GM19099 (cell line): ENCODE data around the gene FAM124B.

Experiments
- POLR2A ChIP-seq: IDR thresholded peaks from 3 replicates; pipeline ENCODE4 v1.6.1; 2011; ENCODE audit warnings: low read depth; ENCODE audit not compliant: insufficient read length; ENCODE audit errors: extremely low read depth

FAM124B gene

DNA sequence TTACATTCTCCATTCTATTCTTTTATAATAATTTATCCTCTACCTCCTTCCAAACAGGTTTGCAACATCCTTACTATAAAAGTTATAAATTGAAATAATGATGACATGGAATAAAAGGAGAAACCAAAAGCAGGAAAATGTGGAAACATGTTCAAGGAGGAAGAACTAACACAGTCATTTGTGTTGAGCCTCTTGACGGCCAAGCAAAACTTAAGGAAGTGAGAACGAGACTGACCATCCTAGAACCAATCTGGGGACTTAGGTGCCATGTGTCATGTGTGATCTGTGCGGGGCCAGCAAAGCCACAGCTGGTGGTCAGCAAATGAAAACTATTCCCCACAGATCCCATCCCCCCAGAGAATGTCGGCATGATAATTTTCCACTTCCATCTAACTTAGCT, 25.6 kb upstream of the FAM124B start:
- no peak for TF ChIP-seq POLR2A

- TF ChIP-seq POLR2A: no peak
Observed at GRCh38 chr2:224426656-224427055, 24.7 kb upstream of the FAM124B start.

DNA sequence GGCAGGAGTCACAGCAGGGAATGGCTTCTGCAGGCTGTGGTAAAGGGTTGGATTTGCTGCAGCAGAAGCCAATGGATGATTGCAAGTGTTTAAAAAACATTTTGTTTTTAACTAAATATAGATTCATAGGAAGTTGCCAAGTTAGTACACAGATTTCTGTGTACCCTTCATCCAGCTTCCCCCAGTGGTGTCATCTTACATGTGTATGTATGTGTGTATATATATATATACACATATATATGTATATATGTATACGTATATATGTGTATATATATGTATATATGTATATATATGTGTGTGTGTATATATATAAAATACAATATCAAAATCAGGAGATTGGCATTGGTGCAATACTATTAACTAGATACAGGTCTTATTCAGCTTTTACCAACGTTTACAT, 19.2 kb upstream of the FAM124B start:
- TF ChIP-seq POLR2A: no peak

GRCh38 chr2:224417947-224418346, 16.0 kb upstream of the FAM124B start:
- no peak for TF ChIP-seq POLR2A

GRCh38 chr2:224417361-224417729, 15.4 kb upstream of the FAM124B start:
- no peak for TF ChIP-seq POLR2A

DNA sequence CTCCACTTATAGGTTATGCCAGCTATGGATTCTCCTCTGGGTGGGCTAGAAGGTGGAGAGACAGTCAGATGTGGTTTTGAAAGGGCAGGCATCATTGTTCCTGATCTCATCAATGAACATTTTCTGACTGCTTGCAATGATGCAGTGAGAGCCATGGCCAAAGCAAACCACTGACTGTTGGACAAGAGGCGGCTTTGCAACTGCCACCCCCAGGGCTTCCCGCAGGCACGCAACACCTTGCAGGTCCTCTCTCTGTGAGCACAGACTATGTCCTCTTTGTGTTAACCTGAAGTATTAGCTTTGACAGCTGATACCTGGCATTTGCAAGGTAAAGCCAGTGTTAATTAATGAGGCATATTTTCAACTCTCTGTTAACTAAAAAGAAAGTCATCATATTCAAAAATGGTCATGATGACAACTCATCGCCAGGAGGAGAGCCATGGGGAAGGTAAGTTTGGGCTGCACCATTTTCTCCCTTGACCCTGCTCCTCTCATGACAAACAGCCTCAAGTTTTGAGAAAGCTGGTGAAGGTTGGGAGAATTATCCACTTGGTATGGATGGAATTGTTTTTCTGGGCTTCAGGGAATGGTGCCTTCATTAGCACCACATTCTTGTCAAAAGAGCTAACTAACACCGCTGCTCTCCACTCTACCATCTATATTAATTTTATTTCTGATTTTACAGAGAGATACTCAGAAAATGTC, 14.9 kb upstream of the FAM124B start:
- TF ChIP-seq POLR2A: no peak

DNA sequence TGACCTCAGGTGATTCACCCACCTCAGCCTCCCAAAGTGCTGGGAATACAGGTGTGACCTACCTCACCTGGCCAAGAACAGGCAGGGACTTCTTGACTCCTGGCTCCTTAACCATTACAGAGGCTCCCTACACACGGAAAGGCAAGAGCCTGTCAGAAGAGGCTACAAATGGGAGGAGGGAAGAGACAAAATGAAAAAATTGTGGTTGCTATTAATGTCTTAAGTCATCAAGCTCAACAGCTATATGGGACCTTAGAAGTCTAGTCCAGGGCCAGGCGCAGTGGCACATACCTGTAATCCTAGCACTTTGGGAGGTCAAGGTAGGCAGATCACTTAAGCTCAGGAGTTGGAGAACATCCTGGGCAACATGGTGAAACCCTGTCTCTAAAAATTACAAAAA, 11.5 kb upstream of the FAM124B start:
- no peak for TF ChIP-seq POLR2A

DNA sequence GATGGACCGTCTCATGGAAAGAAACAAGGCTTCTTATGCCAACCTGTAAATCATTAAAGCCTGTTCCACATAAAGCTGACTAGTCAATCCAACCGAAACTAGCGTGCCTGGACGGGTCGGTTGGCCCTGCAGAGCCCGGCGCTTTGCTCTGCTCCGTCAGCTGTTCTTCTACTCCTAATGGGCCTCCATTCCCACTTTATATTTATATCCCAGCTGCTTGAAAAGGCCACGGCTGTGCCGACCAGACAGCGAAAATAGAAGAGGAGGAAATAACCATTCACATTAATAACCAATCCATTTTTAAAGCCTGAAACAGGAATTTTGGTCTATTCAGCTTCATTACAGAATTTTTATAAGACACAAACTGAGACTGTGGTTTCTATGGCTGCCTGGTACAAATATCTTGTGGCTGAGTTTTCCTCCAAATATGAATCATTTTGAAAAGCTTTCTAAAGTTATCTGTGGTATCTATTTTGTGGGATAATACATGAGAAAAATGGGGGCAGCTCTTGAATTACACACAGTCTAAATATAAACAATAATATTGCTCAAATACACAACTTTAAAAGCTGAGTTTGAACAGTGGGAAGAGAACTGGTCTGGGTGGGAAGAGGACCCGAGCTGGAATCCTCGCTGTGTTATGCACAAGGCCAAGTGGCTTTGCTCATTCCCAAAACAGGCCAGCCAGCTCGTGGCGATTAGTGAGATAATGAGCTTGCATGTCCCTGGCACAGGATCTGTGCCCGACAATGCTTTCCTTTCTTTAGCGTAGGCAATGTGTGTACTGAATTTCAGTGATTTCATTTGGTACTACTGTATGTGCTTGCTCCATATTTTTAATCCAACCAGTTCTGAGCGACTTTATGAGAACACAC, 10.5 kb upstream of the FAM124B start:
- no peak for TF ChIP-seq POLR2A

DNA sequence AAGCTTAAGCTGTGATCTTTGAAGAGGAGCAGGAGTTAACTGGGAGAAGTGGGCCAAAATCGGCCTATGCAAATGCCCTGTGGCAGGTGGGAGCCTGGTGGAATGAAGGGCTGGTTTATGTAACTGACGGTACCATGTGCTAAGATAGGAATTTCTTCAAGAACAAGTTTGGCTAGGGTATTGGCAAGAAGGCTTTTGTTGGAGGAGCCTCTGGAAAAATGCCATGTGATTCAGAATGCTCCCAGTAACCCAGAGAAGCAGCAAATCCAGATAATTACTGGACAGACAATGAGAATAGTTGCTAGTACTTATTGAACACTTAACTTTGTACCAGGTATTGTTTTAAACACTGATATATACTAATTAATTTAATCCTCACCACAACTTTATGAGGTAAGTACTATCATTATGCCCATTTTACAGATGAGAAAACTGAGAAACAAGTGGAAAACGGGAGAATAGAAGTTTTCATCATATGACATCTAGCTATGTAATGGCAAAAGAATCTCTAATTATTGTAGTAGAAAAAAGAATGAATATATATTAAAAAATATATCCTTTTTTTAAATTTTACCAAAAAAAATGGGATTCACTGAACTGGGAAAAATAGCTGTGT, 9.1 kb upstream of the FAM124B start:
- TF ChIP-seq POLR2A: no peak

DNA sequence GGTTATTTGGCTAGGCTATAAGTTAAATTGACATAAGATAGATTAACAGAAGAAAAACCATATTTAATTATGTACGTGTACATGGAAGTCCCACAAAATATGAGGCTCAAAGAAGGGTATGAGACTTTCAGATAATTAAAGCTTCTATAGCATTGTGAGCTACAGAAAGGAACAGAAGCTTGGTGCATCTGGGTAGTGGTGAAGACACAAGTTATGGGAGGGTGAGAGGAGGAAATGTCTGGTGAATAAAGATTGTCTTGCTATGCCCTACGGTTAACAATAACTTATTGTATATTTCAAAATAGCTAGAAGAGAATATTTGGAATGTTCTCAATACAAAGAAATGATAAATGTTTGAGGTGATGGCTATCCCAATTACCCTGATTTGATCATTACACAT, 6.8 kb upstream of the FAM124B start:
- no peak for TF ChIP-seq POLR2A

GRCh38 chr2:224407241-224407701, 5.4 kb upstream of the FAM124B start:
- TF ChIP-seq POLR2A: no peak

GRCh38 chr2:224405841-224406370, 4.0 kb upstream of the FAM124B start:
- TF ChIP-seq POLR2A: no peak

GRCh38 chr2:224405412-224405811, 3.5 kb upstream of the FAM124B start:
- no peak for TF ChIP-seq POLR2A

DNA sequence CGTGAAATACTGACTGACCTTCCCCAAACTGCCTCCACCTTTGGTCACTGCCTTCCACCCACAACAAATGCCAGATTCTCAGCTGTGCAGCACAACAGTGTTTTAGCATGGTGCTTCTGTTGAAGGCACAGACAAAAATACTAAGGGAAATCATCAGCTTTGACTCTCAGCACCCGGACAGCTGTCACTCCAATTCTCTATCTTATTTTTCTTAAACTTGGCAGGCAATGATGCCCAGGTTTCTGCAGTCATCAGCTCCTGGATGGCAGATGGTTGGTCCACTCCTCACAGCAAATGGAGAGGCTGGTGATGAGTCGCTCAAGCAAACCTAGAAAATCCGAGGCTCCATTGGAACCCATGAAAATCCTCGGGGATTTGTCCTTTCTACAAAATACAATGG, 2.9 kb upstream of the FAM124B start:
- no peak for TF ChIP-seq POLR2A

GRCh38 chr2:224403657-224404056, 1.8 kb upstream of the FAM124B start:
- no peak for TF ChIP-seq POLR2A
